ENCODE data around the gene DYNLT2. TPM values are rescaled to one million over a fixed set of nuclear protein-coding genes. Genes with fewer than 3 reads are reported as not detected.

DYNLT2 gene
- total and polyA plus RNA-seq, 2 donors from 2014 or later: 1.9 to 2.6 TPM

DNA sequence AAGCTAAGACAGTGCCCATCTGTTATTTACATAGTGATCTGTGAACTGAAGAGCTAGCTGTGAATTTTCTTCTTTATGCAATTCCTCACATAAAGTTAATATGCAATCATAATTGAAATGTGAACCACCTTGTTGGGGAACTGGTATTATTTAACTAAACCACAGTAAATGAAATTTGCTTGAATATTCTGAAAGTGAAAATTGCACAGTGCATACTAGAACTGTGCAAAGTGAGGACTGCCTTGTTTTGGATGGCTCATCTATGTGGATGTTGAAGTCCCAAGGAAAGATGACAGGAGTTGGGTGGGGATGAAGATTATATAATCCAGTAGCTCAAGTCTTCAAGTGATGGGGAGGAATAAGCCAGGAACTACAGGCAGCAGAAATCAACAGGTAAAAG, 21.4 kb downstream of the DYNLT2 start:
- H3K27me3 ChIP-seq (ENCODE audit: control insufficient read depth, insufficient read depth, low read length): no peaks in the 10 kb centered on the region
- no peaks in the 10 kb centered on the region for H3K9me3 ChIP-seq (ENCODE audit: control insufficient read depth in 2 of 3, insufficient read depth in 1 of 3, low read length in 3 of 3)
- FAIRE-seq (no peak), DNase-seq (no peak)
- H3K36me3 ChIP-seq (ENCODE audit: control insufficient read depth in 2 of 3, insufficient read depth in 3 of 3, low read length in 3 of 3): no peaks in the 10 kb centered on the region
- TF ChIP-seq, protein P1, sequence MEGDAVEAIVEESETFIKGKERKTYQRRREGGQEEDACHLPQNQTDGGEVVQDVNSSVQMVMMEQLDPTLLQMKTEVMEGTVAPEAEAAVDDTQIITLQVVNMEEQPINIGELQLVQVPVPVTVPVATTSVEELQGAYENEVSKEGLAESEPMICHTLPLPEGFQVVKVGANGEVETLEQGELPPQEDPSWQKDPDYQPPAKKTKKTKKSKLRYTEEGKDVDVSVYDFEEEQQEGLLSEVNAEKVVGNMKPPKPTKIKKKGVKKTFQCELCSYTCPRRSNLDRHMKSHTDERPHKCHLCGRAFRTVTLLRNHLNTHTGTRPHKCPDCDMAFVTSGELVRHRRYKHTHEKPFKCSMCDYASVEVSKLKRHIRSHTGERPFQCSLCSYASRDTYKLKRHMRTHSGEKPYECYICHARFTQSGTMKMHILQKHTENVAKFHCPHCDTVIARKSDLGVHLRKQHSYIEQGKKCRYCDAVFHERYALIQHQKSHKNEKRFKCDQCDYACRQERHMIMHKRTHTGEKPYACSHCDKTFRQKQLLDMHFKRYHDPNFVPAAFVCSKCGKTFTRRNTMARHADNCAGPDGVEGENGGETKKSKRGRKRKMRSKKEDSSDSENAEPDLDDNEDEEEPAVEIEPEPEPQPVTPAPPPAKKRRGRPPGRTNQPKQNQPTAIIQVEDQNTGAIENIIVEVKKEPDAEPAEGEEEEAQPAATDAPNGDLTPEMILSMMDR (IDR thresholded peaks at IDR 0.05; ENCODE audit: borderline replicate concordance, extremely low read depth, insufficient read depth): no peak
- no peak overlapping the region for H3K27ac ChIP-seq (ENCODE audit: low read depth in 2 of 2, low read length in 2 of 2)
- no peak overlapping the region for H3K4me3 ChIP-seq (ENCODE audit: low read length in 3 of 3)
- intact Hi-C loops (cut with DNase I): no loop called here
- H3K4me1 ChIP-seq (ENCODE audit: control insufficient read depth in 2 of 3, insufficient read depth in 2 of 3, low read depth in 1 of 3, low read length in 3 of 3): no peaks in the 10 kb centered on the region
- H3K9ac ChIP-seq (ENCODE audit: low read length in 3 of 3): no peak overlapping the region

DNA sequence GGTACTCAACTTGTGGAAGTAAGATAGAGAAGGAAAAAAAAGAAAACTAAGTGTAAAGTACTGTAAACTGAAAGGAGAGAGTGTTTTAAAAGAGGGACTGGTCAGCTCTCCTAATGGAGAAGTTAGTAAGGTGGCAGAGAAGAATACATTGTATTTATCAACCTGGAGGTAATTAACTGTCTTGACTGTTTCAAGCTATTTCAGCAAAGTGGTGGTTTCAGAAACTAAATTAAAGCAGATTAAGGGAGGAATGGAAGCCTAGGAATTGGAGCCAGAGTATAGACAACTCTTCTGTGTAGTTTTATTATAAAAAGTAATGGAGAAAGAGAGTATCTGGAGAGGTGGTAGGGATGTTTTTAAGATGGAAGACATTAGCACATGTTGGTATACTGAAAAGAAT, 24.4 kb downstream of the DYNLT2 start:
- no peaks in the 10 kb centered on the region for H3K27me3 ChIP-seq (ENCODE audit: control insufficient read depth, insufficient read depth, low read length)
- TF ChIP-seq, protein P1 (IDR thresholded peaks at IDR 0.05; ENCODE audit: borderline replicate concordance, extremely low read depth, insufficient read depth): no peak
- no peak overlapping the region for H3K9ac ChIP-seq (ENCODE audit: low read length in 3 of 3)
- H3K36me3 ChIP-seq (ENCODE audit: control insufficient read depth in 2 of 3, insufficient read depth in 3 of 3, low read length in 3 of 3): no peaks in the 10 kb centered on the region
- no peak overlapping the region for H3K4me3 ChIP-seq (ENCODE audit: low read length in 3 of 3)
- no peak overlapping the region for H3K27ac ChIP-seq (ENCODE audit: low read depth in 2 of 2, low read length in 2 of 2)
- H3K9me3 ChIP-seq (ENCODE audit: control insufficient read depth in 2 of 3, insufficient read depth in 1 of 3, low read length in 3 of 3): no peaks in the 10 kb centered on the region
- FAIRE-seq (no peak), DNase-seq (no peak)
- H3K4me1 ChIP-seq (ENCODE audit: control insufficient read depth in 2 of 3, insufficient read depth in 2 of 3, low read depth in 1 of 3, low read length in 3 of 3): peaks cover 0 to 7% (median 2%) of the 10 kb centered on the region in 3 donors
- intact Hi-C loops (cut with DNase I): no loop called here

DNA sequence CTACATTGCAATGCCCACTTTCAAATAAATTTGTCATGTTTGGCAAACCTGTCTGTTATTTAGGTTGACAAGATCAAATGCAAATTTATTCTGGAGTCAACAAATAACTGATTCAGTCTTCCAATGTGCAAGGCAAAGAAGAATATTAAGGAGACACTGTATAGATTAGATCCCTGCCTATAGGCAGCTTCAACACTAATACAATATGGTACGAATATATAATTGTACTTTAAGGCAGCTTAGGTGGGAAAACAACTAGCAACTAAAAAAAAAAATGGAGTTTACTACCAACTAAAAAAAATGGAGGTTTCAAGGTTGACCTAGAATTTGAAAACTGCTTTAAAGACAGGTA, 25.3 kb downstream of the DYNLT2 start:
- no peaks in the 10 kb centered on the region for H3K9me3 ChIP-seq (ENCODE audit: control insufficient read depth in 2 of 3, insufficient read depth in 1 of 3, low read length in 3 of 3)
- DNase-seq (no peak), FAIRE-seq (no peak)
- H3K36me3 ChIP-seq (ENCODE audit: control insufficient read depth in 2 of 3, insufficient read depth in 3 of 3, low read length in 3 of 3): no peaks in the 10 kb centered on the region
- H3K9ac ChIP-seq (ENCODE audit: low read length in 3 of 3): no peak overlapping the region
- intact Hi-C loops (cut with DNase I): no loop called here
- TF ChIP-seq, protein P1 (IDR thresholded peaks at IDR 0.05; ENCODE audit: borderline replicate concordance, extremely low read depth, insufficient read depth): no peak
- no peaks in the 10 kb centered on the region for H3K27me3 ChIP-seq (ENCODE audit: control insufficient read depth, insufficient read depth, low read length)
- H3K4me1 ChIP-seq (ENCODE audit: control insufficient read depth in 2 of 3, insufficient read depth in 2 of 3, low read depth in 1 of 3, low read length in 3 of 3): peaks cover 0 to 7% (median 2%) of the 10 kb centered on the region in 3 donors
- no peak overlapping the region for H3K27ac ChIP-seq (ENCODE audit: low read depth in 2 of 2, low read length in 2 of 2)
- no peak overlapping the region for H3K4me3 ChIP-seq (ENCODE audit: low read length in 3 of 3)
